Pulmonary artery endothelial cell (primary cell): ENCODE data around the gene NAIP. TPM values are rescaled to one million over a fixed set of nuclear protein-coding genes. Genes with fewer than 3 reads are reported as not detected.
"Not testable (repeated sequence)": the region's sequence is repeated elsewhere in the genome, so short reads cannot be mapped to it uniquely, and the experiment has no call there.

Experiments used
- DNase-seq: peaks from one replicate; pipeline ENCODE4 v3.0.0-alpha.2; 2011; ENCODE audit warnings: low read depth, low spot score
- total RNA-seq: library from RNA; depleted of rRNA; stranded (reverse); fragments of >200 nt; gene quantifications from 2 replicates; pipeline ENCODE4 v1.2.3, GENCODE V29; 2014

NAIP gene
- total RNA-seq, 1 donor from 2014 or later, result 1.5 TPM

GRCh38 chr5:70931709-70932368 lies 93.3 kb downstream of the NAIP start:
- DNase-seq, result not testable (repeated sequence)

GRCh38 chr5:70925211-70925562 lies 100.0 kb downstream of the NAIP start:
- DNase-seq, result not testable (repeated sequence)

Other genes starting within 250 kb of the NAIP start
- gene SERF1A, start 124.7 kb downstream of the NAIP start, total RNA-seq, result 1.8 and 2.3 TPM in 2 replicates
- 31.7 and 38.4 TPM in 2 replicates for gene SMN1, start 100.3 kb downstream of the NAIP start, total RNA-seq
- 13.1 and 15.0 TPM in 2 replicates for gene GTF2H2, start 42.3 kb upstream of the NAIP start, total RNA-seq